Duodenal mucosa (tissue), 2 donors: ENCODE results near the gene CLN6.

Experiments used
- H3K27ac ChIP-seq: one replicate; pipeline ENCODE4 v1.7.0; 2013; ENCODE audit warnings: low read depth, low read length
- H3K27me3 ChIP-seq, 2 donors: one replicate each; pipeline ENCODE4 v1.7.0; 2013; ENCODE audit warnings: low read length in 2 of 2, control low read depth in 1 of 2; ENCODE audit not compliant: insufficient read depth in 2 of 2, control insufficient read depth in 1 of 2
- H3K36me3 ChIP-seq, 2 donors: one replicate each; pipeline ENCODE4 v1.7.0; 2013; ENCODE audit warnings: low read length in 2 of 2, control low read depth in 1 of 2; ENCODE audit not compliant: insufficient read depth in 2 of 2, control insufficient read depth in 1 of 2
- H3K4me1 ChIP-seq, 2 donors: one replicate each; pipeline ENCODE4 v1.7.0; 2013; ENCODE audit warnings: low read length in 2 of 2, control low read depth in 1 of 2; ENCODE audit not compliant: insufficient read depth in 2 of 2, control insufficient read depth in 1 of 2
- H3K4me3 ChIP-seq, 2 donors: one replicate each; pipeline ENCODE4 v1.7.0; 2013; ENCODE audit warnings: low read length in 2 of 2, low read depth in 1 of 2
- H3K9ac ChIP-seq, 2 donors: one replicate each; pipeline ENCODE4 v1.7.0; 2013; ENCODE audit warnings: low read length in 2 of 2, low read depth in 1 of 2
- H3K9me3 ChIP-seq, 2 donors: one replicate each; pipeline ENCODE4 v1.7.0; 2013; ENCODE audit warnings: low read length in 2 of 2, control low read depth in 1 of 2; ENCODE audit not compliant: control insufficient read depth in 1 of 2

The CLN6 gene

GRCh38 chr15:68271854-68272471 is 42.4 kb upstream of the CLN6 start:
- no peak overlapping the region for H3K4me3 ChIP-seq
- H3K27ac ChIP-seq, result no peak overlapping the region
- peaks cover 7 to 20% of the 10 kb centered on the region in 2 donors for H3K4me1 ChIP-seq
- H3K36me3 ChIP-seq, result no peaks in the 10 kb centered on the region
- no peaks in the 10 kb centered on the region for H3K9me3 ChIP-seq
- H3K27me3 ChIP-seq, result peaks cover 7 to 10% of the 10 kb centered on the region in 2 donors
- H3K9ac ChIP-seq, result no peak overlapping the region

DNA sequence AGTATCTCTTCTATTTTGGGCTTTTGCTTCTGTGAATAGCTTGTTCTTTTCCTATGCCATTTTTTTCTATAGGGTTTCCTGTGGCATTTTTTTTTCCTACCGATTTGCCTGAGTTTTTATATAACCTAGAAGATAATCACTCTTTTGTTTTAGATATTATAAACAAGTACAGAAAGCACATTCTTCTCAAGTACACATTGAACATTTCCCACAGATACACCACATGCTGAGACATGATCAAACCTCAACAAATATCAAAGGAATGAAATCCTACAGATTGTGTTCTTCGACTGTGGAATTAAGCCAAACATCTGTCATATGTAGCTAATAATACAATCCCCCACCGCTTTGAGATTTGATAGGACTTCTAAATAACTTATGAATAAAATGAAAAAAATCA is 38.9 kb upstream of the CLN6 start:
- Histone ChIP-seq H3K9ac (no peak overlapping the region), H3K9me3 (no peaks in the 10 kb centered on the region), H3K4me1 (no peaks in the 10 kb centered on the region), H3K36me3 (no peaks in the 10 kb centered on the region), H3K4me3 (no peak overlapping the region), H3K27ac (no peak overlapping the region), H3K27me3 (peaks cover 10 to 13% of the 10 kb centered on the region in 2 donors)

GRCh38 chr15:68265674-68266073 is 36.1 kb upstream of the CLN6 start:
- no peak overlapping the region for H3K4me3 ChIP-seq
- no peaks in the 10 kb centered on the region for H3K4me1 ChIP-seq
- no peaks in the 10 kb centered on the region for H3K9me3 ChIP-seq
- no peak overlapping the region for H3K27ac ChIP-seq
- no peak overlapping the region for H3K9ac ChIP-seq
- H3K27me3 ChIP-seq, result peaks cover 10 to 13% of the 10 kb centered on the region in 2 donors
- no peaks in the 10 kb centered on the region for H3K36me3 ChIP-seq

- no peak overlapping the region for H3K4me3 ChIP-seq
- H3K27ac ChIP-seq, result no peak overlapping the region
- H3K9me3 ChIP-seq, result no peaks in the 10 kb centered on the region
- H3K9ac ChIP-seq, result no peak overlapping the region
- no peaks in the 10 kb centered on the region for H3K36me3 ChIP-seq
- peaks cover 10 to 13% of the 10 kb centered on the region in 2 donors for H3K27me3 ChIP-seq
- H3K4me1 ChIP-seq, result no peaks in the 10 kb centered on the region
Measured at GRCh38 chr15:68265081-68265480, 35.6 kb upstream of the CLN6 start.

GRCh38 chr15:68264282-68264681 is 34.8 kb upstream of the CLN6 start:
- Histone ChIP-seq H3K9ac (no peak overlapping the region), H3K36me3 (no peaks in the 10 kb centered on the region), H3K27me3 (peaks cover 10 to 13% of the 10 kb centered on the region in 2 donors), H3K27ac (no peak overlapping the region), H3K9me3 (no peaks in the 10 kb centered on the region), H3K4me1 (no peaks in the 10 kb centered on the region), H3K4me3 (no peak overlapping the region)

GRCh38 chr15:68262514-68263356 is 33.2 kb upstream of the CLN6 start:
- Histone ChIP-seq H3K27me3 (peaks cover 6 to 7% of the 10 kb centered on the region in 2 donors), H3K9ac (no peak overlapping the region), H3K27ac (no peak overlapping the region), H3K9me3 (no peaks in the 10 kb centered on the region), H3K36me3 (no peaks in the 10 kb centered on the region), H3K4me3 (no peak overlapping the region), H3K4me1 (no peaks in the 10 kb centered on the region)

DNA sequence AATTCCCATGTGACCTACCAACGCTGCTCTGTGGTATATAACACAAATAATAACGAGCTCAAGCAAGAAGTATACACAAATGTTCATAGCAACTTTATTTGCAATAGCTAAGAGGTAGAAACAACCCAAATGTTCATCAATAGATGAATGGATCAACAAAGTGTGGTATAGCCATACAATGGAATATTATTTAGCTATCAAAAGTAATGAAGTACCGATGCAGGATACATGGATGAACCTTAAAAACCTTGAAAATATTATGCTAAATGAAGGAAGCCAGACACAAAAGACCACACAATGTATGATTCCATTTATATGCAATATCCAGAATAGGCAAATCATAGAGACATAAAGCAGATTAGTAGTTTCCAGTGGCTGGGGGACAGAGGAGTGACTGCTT is 32.5 kb upstream of the CLN6 start:
- Histone ChIP-seq H3K9ac (no peak overlapping the region), H3K4me3 (no peak overlapping the region), H3K36me3 (no peaks in the 10 kb centered on the region), H3K27me3 (peaks cover 0 to 5% of the 10 kb centered on the region in 2 donors), H3K27ac (no peak overlapping the region), H3K9me3 (no peaks in the 10 kb centered on the region), H3K4me1 (no peaks in the 10 kb centered on the region)

- Histone ChIP-seq H3K27ac (no peak overlapping the region), H3K9me3 (no peaks in the 10 kb centered on the region), H3K9ac (no peak overlapping the region), H3K36me3 (no peaks in the 10 kb centered on the region), H3K4me1 (no peaks in the 10 kb centered on the region), H3K27me3 (peaks cover 0 to 5% of the 10 kb centered on the region in 2 donors), H3K4me3 (no peak overlapping the region)
Measured at GRCh38 chr15:68261241-68261640, 31.7 kb upstream of the CLN6 start.

GRCh38 chr15:68259883-68260282 is 30.4 kb upstream of the CLN6 start:
- no peaks in the 10 kb centered on the region for H3K36me3 ChIP-seq
- H3K4me1 ChIP-seq, result no peaks in the 10 kb centered on the region
- no peak overlapping the region for H3K4me3 ChIP-seq
- H3K9me3 ChIP-seq, result no peaks in the 10 kb centered on the region
- H3K27me3 ChIP-seq, result peaks cover 0 to 4% of the 10 kb centered on the region in 2 donors
- no peak overlapping the region for H3K9ac ChIP-seq
- no peak overlapping the region for H3K27ac ChIP-seq

DNA sequence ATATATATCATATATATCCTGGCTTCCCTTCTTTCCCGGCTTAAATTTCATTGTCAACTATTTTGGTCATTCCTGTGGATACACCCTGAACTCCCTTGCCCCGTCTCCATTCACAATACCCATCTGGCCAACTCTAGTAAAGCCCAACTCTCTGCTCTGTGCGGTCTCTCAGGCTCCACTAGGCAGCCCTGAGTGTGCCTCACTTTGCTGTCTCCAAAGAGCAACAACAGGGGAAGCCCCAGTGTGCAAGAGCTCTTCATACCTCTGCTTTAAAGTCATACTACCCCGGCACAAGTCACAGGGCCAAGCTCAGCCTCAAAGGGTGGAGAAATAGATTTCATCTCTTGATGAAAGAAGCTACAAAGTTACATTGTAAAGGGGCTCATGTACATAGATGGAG is 29.2 kb upstream of the CLN6 start:
- Histone ChIP-seq H3K36me3 (no peaks in the 10 kb centered on the region), H3K27me3 (no peaks in the 10 kb centered on the region), H3K9ac (no peak overlapping the region), H3K9me3 (no peaks in the 10 kb centered on the region), H3K4me1 (no peaks in the 10 kb centered on the region), H3K4me3 (no peak overlapping the region), H3K27ac (no peak overlapping the region)
